ENCODE results near the gene ENTPD6.

GRCh38 chr20:25259788-25260254, 64.3 kb downstream of the ENTPD6 start:
- TF ChIP-seq CTCF (IDR thresholded peaks at IDR 0.05) (no peak), POLR2AphosphoS5 (IDR thresholded peaks at IDR 0.05) (no peak), POLR2A (IDR thresholded peaks at IDR 0.05) (no peak)

All from breast epithelium (tissue), 3 donors.